Suprapubic skin (tissue), 4 donors: ENCODE data around the gene CTNNA3. TPM values are rescaled to one million over a fixed set of nuclear protein-coding genes. Genes with fewer than 3 reads are reported as not detected.

ENCODE experiments used
- DNase-seq, 2 donors: peaks; one replicate each; pipeline ENCODE4 v3.0.0-alpha.2; 2019; ENCODE audit warnings: low spot score in 2 of 2
- H3K27ac ChIP-seq: fragments of 200-600 bp; sonication (generic); one replicate; pipeline ENCODE4 v1.5.1; 2019
- H3K27me3 ChIP-seq: fragments of 200-600 bp; sonication (generic); one replicate; pipeline ENCODE4 v1.5.1; 2019
- H3K36me3 ChIP-seq: fragments of 200-600 bp; sonication (generic); one replicate; pipeline ENCODE4 v1.5.1; 2019
- H3K4me1 ChIP-seq: fragments of 200-600 bp; sonication (generic); one replicate; pipeline ENCODE4 v1.5.1; 2019
- H3K4me3 ChIP-seq: fragments of 200-600 bp; sonication (generic); one replicate; pipeline ENCODE4 v1.5.1; 2019; ENCODE audit warnings: mild to moderate bottlenecking
- H3K9me3 ChIP-seq: fragments of 200-600 bp; sonication (generic); one replicate; pipeline ENCODE4 v1.5.1; 2019
- EP300 ChIP-seq: sonication (generic); formaldehyde crosslinking; IDR thresholded peaks from one replicate; pipeline ENCODE4 v1.6.1; 2017; ENCODE audit warnings: antibody characterized with exemption
- POLR2A ChIP-seq, 2 donors: fragments of 450-650 bp; IDR thresholded peaks; one replicate each; pipeline ENCODE4 v1.6.1; 2017; ENCODE audit warnings: antibody characterized with exemption in 2 of 2, mild to moderate bottlenecking in 2 of 2, moderate library complexity in 2 of 2
- POLR2AphosphoS5 ChIP-seq, 3 donors: sonication (generic); formaldehyde crosslinking; IDR thresholded peaks; one replicate each; pipeline ENCODE4 v1.6.1; 2017; ENCODE audit warnings: antibody characterized with exemption in 3 of 3
- WGBS: methylation state at CpG from one replicate; pipeline ENCODE4 v1.1.5; 2018; 5-methylcytosine and 5-hydroxymethylcytosine counted together
- total RNA-seq, 4 donors: library from RNA; depleted of rRNA; stranded (reverse); fragments of >200 nt; gene quantifications; one replicate each; pipeline ENCODE4 v1.1.0, GENCODE V29; 2016
- TF ChIP-seq, protein P1 (sequence below), 2 donors: fragments of 200-600 bp in 1 of 2; fragments of 450-650 bp in 1 of 2; sonication (generic) in 1 of 2; IDR thresholded peaks; one replicate each; pipeline ENCODE4 v1.5.1; 2016 to 2019; ENCODE audit warnings: antibody characterized with exemption in 2 of 2, mild to moderate bottlenecking in 1 of 2, moderate library complexity in 1 of 2

The CTNNA3 gene
- total RNA-seq, 4 donors from 2014 or later: 0.08 to 0.29 (median 0.21) TPM

DNA sequence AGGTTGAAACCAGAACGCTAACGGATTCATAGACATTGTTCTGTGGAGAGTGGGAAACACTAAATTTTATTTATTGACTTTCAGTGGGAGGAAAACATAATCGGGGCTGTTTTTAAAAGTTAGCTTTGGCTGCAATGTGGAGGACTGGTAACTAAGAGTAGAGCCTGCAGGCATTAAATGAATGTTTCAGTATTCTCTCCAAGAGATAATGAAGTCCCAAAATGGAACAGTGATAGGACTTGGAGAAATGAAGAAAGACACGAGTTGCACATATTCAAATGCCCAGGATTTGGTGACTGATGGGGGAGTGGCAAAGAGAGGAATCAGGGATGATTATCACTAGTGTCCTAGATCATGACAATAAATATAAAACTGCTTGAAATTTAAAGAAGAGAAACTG, 1130.0 kb downstream of the CTNNA3 start:
- H3K4me3 ChIP-seq: no peak overlapping the region
- DNase-seq: no peak
- H3K9me3 ChIP-seq: no peaks in the 10 kb centered on the region
- no peaks in the 10 kb centered on the region for H3K36me3 ChIP-seq
- no peaks in the 10 kb centered on the region for H3K4me1 ChIP-seq
- H3K27me3 ChIP-seq: no peaks in the 10 kb centered on the region
- WGBS: 40% methylated on average over 4 of the region's 4 CpGs
- TF ChIP-seq EP300 (no peak), POLR2A (IDR thresholded peaks at IDR 0.05) (no peak)
- TF ChIP-seq, protein P1, sequence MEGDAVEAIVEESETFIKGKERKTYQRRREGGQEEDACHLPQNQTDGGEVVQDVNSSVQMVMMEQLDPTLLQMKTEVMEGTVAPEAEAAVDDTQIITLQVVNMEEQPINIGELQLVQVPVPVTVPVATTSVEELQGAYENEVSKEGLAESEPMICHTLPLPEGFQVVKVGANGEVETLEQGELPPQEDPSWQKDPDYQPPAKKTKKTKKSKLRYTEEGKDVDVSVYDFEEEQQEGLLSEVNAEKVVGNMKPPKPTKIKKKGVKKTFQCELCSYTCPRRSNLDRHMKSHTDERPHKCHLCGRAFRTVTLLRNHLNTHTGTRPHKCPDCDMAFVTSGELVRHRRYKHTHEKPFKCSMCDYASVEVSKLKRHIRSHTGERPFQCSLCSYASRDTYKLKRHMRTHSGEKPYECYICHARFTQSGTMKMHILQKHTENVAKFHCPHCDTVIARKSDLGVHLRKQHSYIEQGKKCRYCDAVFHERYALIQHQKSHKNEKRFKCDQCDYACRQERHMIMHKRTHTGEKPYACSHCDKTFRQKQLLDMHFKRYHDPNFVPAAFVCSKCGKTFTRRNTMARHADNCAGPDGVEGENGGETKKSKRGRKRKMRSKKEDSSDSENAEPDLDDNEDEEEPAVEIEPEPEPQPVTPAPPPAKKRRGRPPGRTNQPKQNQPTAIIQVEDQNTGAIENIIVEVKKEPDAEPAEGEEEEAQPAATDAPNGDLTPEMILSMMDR (IDR thresholded peaks at IDR 0.05): no peak
- no peak overlapping the region for H3K27ac ChIP-seq

DNA sequence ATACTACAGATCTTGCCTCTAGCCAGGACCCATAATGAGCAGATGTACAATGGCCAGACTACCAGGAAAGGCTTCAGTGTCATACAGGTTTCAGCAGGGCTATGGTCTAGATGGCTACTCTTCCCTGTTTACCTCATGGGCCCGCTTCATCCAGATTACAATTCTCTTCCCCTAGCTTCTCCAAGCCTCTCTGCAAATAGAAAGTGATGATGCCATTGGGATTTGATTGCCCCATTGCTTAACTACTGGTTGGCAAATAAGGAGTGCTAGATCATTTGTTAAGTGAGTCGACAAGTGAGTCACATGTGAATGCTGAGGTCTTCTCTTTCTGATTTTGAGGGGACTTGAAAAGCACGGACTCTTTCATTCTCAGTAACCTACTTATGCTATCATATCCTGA, 1131.7 kb downstream of the CTNNA3 start:
- 84% methylated on average over 3 of the region's 3 CpGs for WGBS
- TF ChIP-seq, protein P1 (IDR thresholded peaks at IDR 0.05): no peak
- no peak for TF ChIP-seq POLR2A (IDR thresholded peaks at IDR 0.05)
- TF ChIP-seq POLR2AphosphoS5 (IDR thresholded peaks at IDR 0.05): no peak
- TF ChIP-seq EP300: no peak
- no peaks in the 10 kb centered on the region for H3K9me3 ChIP-seq
- no peak overlapping the region for H3K27ac ChIP-seq
- H3K36me3 ChIP-seq: no peaks in the 10 kb centered on the region
- DNase-seq: no peak
- no peak overlapping the region for H3K4me3 ChIP-seq
- no peaks in the 10 kb centered on the region for H3K27me3 ChIP-seq
- H3K4me1 ChIP-seq: no peaks in the 10 kb centered on the region

DNA sequence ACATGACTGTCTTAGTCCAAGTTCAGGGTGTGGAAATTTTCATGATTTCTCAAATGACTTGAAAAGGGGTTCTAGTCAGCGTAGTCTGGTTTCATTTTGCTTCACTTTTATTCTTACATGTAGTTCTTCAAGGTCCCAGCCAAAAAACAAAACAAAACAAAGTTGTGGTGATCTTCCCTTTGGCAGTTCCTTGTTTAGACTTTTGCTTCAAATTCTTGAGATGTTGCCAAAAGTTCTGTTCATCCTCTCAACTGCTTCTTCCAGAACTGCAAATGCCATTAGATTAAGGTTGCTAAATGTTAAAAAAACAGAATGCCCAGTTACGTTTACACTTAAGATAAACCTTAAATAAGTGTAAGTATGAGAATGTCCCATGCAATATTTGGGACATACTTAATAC, 1140.9 kb downstream of the CTNNA3 start:
- WGBS: 24% methylated on average over 2 of the region's 2 CpGs
- no peaks in the 10 kb centered on the region for H3K27me3 ChIP-seq
- H3K4me3 ChIP-seq: no peak overlapping the region
- no peak for TF ChIP-seq POLR2A (IDR thresholded peaks at IDR 0.05)
- no peak for TF ChIP-seq EP300
- no peak for TF ChIP-seq POLR2AphosphoS5 (IDR thresholded peaks at IDR 0.05)
- TF ChIP-seq, protein P1 (IDR thresholded peaks at IDR 0.05): no peak
- no peaks in the 10 kb centered on the region for H3K36me3 ChIP-seq
- H3K27ac ChIP-seq: no peak overlapping the region
- no peaks in the 10 kb centered on the region for H3K9me3 ChIP-seq
- H3K4me1 ChIP-seq: peaks cover 4% of the 10 kb centered on the region
- DNase-seq: no peak

DNA sequence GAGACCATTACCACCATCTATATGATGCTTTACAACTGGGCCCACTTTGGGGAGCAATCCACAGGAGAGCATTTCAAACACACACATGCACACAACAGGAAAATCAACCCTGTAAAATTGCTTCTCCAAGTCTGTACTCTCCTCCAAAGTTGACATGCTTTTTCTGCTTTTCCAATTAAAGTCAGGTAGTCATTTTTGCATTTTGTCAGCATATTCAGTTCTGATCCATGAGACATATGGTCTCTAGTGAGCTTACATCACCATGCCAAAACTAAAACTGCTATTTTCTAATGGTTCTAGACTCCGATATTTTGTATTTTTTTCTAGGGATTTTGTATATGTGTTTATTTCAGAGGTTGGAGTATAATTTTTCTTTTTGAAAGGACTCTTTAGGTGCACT, 1143.7 kb downstream of the CTNNA3 start:
- no peak for DNase-seq
- TF ChIP-seq POLR2A (IDR thresholded peaks at IDR 0.05) (no peak), EP300 (no peak), POLR2AphosphoS5 (IDR thresholded peaks at IDR 0.05) (no peak)
- TF ChIP-seq, protein P1 (IDR thresholded peaks at IDR 0.05): no peak
- no peak overlapping the region for H3K4me3 ChIP-seq
- H3K36me3 ChIP-seq: no peaks in the 10 kb centered on the region
- no peaks in the 10 kb centered on the region for H3K9me3 ChIP-seq
- H3K27ac ChIP-seq: no peak overlapping the region
- peaks cover 4% of the 10 kb centered on the region for H3K4me1 ChIP-seq
- 95% methylated on average over 1 of the region's 1 CpG for WGBS
- no peaks in the 10 kb centered on the region for H3K27me3 ChIP-seq

DNA sequence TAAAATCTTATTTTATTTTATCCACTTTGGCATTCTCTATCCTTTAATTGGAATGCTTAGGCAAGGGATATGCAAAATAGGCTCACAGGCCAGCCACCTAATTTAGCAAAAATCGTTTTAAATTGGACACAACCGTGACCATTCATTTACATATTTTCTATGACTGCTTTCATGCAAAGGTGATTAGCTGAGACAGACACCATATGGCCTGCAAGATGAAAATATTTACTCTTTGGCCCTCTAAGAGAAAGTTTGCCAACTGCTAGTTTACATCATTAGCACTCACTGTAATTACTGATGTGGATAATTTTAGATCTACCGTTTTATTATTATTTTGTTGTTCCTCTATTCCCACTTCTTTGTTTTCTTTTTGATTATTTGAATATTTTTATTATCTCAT, 1145.6 kb downstream of the CTNNA3 start:
- no peaks in the 10 kb centered on the region for H3K27me3 ChIP-seq
- no peak overlapping the region for H3K27ac ChIP-seq
- no peaks in the 10 kb centered on the region for H3K9me3 ChIP-seq
- no peak for DNase-seq
- H3K4me1 ChIP-seq: peaks cover 4% of the 10 kb centered on the region
- WGBS: 70% methylated on average over 3 of the region's 3 CpGs
- no peak overlapping the region for H3K4me3 ChIP-seq
- no peaks in the 10 kb centered on the region for H3K36me3 ChIP-seq
- no peak for TF ChIP-seq POLR2AphosphoS5 (IDR thresholded peaks at IDR 0.05)
- TF ChIP-seq POLR2A (IDR thresholded peaks at IDR 0.05): no peak
- TF ChIP-seq EP300: no peak
- TF ChIP-seq, protein P1 (IDR thresholded peaks at IDR 0.05): no peak
